Stimulated activated CD4-positive, alpha-beta T cell treated with anti-CD3 and anti-CD28 coated beads, Interleukin-1b, Interleukin-23, amount 100 ng/mL, for 1 hour (primary cell): ENCODE measurements around the gene GTF2H2C_2.
"Not testable (repeated sequence)": the region's sequence is repeated elsewhere in the genome, so short reads cannot be mapped to it uniquely, and the experiment has no call there.

ENCODE experiments used
- DNase-seq, 2 donors: peaks; one replicate each; pipeline ENCODE4 v3.0.0-alpha.2; 2020; ENCODE audit warnings: low read depth in 2 of 2

GTF2H2C_2 gene

DNA sequence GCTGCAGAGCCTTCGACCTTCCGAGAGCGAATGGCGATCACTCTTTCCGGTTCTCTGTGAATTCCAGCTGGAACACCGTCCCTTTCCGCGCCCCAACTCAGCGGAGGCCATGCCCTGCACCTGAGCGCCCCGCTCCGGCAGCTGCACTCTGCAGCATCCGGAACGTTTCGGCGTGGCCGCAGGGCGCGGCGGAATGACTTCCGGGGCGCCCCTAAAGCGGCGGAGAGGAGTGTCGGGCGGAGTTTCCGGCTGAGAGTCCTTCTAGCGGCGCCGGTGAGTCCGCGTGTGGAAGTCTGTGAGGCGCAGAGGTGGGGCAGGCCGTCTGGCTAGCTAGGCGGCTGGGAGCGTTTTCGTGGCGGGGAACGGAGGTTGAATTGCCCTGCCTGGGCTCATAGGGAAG lies at the start of gene GTF2H2C_2:
Gene GTF2H2C_2 (plus strand): TSS at position 252 of the 400 bp plus-strand sequence.
- DNase-seq: not testable (repeated sequence)

DNA sequence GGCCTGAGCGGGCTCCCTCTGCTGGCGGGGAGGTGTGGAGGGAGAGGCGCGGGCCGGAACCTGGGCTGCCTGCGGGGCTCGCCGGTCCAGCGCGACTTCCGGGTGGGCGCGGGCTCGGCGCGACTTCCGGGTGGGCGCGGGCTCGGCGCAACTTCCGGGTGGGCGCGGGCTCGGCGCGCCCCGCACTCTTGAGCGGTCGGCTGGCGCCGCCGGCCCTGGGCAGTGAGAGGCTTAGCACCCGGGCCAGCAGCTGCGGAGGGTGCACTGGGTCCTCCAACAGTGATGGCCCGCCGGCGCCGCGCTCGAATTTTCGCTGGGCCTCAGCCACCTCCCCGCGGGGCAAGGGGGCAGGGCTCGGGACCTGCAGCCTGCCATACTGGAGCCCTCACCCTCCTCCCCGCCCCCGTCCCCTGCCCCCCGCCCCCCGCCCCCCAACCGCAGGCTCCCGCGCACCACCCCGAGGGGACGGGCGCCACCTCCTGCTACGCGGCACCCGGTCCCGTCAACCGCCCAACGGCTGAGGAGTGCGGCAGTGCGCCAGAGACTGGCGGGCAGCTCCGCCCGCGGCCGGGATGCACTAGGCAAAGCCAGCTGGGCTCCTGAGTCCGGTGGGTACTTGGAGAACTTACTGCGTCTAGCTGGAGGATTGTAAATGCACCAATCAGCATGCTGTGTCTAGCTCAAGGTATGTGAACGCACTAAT lies 14.0 kb upstream of the GTF2H2C_2 start:
- DNase-seq: peak in 1 of 2 donors; percentile 39

DNA sequence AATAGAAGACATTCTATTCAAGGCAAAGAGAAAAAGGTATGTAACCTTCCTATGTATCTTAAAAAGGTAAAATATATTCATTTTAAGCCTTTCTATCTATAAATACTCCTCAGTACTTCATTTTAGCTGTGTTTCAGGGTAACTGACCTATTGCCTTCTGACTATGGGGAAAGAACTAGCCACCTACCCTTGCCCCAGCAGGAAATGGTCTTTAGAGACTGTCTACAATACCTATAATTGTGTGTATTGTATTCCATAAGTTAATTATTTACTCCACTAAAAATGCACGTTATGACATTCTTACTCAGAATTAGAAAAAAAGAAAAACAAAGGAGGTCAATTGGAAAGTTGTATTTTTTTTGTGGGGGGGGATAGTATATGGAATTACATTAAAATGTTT lies 6.2 kb downstream of the GTF2H2C_2 start:
- not testable (repeated sequence) for DNase-seq

DNA sequence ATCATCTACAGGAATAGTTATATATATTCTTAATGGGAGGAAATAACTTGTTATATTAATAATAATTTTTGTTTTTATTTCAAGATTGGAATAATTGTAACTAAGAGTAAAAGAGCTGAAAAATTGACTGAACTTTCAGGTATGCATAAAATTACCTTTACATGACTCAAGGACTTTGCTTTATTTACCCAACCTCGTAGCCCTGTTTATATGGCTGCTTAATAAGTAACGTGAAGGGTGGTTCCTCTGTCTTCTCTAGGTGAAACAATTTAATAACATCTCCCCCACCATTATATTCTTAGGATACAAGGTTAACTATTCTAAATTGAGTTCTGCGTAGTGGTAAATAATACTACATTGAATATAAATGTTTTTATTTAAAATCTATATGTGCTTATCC lies 8.0 kb downstream of the GTF2H2C_2 start:
- DNase-seq: not testable (repeated sequence)

DNA sequence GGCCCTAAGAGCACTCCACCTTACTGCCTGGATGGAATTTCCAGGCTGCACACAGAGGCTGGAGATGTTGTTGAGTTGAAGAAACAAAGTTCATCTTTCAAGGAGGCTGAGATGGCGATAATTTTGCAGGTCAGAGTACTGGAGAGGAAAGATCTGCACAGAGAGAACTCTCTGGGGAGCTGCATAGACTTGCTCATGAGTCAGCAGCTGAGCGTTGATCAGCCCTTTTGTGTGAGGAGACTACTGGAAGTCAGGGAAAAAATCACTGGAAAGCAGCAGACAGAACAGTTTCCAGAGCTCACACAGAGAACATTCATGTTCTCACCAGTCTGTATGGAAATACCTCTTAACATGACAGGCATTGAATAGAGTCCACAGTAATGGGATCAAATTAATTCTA lies 23.4 kb downstream of the GTF2H2C_2 start:
- not testable (repeated sequence) for DNase-seq

DNA sequence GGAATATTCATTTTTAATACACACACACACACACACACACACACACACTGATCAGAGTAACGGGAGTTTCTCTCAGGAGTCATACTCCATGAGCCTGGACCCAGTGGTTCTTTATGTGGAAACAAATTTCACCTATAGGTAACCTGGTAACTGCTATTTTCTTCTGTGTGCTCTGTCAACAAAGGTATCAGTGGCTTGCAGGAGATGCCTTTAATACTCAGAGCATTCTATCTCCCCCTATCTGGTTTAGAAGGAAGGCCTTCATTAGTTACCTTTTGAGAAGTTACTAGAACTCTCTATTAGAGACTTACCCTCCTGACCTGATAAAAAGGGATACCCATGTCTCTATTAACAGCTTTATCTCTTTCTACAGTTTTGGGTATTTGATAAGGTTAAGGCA lies 34.4 kb downstream of the GTF2H2C_2 start:
- DNase-seq: not testable (repeated sequence)

DNA sequence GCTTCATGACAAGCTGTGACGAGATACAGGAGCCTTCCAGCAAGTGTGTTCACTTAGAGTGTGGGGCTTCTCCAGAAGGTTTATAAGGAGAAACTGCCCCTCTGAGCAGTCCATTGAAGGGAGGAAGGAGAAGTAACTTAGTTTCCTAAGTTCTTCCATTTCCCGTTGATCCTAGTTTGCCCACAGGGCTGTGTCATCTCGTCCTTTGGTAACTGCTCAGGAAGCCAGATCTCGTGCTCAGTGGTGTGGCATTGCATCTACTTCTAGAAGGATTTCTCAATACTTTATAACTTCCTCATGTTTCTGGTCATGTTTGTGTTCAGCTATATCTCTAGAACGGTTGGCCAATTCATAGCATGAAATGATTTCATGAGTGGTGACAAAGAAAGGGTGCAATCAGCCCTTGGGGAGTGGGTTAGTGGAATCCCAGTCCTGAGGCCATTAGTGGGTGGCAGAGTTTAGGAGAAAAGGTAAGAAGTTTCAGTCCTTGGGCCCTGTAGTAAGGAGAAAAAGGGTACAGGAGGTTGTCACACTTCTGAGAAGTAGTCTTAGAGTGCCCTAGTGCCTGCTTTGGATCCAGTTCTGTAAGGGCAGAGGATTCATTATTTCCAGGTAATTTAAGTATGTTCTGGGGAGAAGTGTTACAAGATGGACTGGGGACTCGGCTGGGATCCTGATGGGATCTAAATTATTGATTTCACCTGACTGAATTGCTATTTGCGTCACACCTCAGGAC lies 36.2 kb downstream of the GTF2H2C_2 start:
- DNase-seq: not testable (repeated sequence)

DNA sequence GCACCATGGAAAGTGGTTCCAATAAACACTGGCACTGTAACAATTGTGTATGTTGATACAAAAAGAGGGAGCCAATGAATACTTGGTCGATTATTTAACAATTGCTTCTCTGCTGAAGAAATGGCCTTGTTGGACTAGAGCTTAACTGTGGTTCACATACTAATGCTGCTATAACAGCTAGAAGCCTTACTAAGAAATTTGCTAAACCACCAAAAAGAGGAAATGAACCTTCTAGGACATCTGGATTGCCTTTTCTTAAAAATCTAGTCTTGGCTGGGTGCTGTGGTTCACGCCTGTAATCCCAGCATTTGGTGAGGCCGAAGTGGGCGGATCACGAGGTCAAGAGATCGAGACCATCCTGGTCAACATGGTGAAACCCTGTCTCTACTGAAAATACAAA lies 41.9 kb downstream of the GTF2H2C_2 start:
- DNase-seq: not testable (repeated sequence)

DNA sequence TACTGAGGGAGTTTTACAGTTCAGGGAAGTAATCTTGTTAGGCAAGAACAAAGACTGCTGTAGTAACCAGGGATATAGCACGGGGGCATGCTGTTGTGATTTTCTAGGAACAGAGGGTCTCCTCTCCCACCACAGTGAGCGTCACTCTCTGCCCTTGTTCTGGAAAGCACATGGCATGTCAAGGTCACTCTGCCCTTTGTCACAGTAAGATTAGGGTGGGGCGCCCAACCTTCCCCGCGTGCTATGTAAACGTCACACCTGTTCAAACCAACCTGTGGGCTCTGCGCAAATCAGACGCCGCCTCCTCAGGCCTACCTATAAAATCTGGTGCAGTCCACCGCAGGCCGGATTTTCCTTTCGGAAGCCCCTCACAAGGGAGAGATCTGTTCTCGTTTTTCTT lies 44.0 kb downstream of the GTF2H2C_2 start:
- DNase-seq: not testable (repeated sequence)

DNA sequence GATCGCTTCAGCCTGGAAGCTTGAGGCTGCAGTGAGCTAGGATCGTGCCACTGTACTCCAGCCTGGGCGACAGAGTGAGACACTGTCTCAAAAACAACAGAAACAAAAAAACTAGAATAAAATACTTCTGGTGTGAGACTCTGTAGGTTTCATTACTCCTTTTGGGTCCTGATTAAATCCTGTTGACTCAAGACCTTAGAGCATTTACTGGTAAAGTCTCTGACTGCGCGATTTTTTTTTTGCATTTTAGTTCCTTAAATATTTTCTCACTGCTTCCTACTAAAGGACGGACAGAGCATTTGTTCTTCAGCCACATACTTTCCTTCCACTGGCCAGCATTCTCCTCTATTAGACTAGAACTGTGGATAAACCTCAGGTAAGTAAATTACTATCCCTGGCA lies 46.8 kb downstream of the GTF2H2C_2 start:
- not testable (repeated sequence) for DNase-seq

DNA sequence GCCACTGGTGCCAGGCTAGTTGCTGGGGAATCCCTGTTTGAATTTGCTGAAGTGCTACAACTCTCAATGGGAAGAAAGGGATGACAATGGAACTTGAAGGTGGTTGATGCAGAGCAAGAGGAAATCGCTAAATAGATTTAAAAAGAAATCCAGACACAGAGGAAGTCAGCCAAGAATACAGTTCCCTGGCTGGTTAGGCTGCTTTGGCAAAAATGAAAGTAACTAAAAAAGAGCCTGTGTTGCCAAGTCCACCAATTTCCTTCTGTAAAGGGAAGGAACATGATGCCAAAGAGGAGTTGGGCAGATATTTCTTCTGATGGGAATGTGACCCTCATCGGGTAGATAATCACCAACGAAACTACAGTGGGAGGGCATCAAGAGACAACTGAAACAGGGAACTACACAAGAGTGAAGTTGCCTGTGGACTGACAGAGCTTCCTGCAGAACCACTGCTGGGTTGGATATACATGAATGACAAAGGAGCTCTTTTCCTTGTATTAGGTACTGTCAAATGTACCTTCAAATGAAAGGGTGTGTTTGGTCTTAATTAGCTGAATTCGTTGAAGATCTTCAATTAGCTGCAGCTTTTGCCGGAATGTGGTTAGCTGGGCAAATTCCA lies 49.0 kb downstream of the GTF2H2C_2 start:
- DNase-seq: not testable (repeated sequence)

DNA sequence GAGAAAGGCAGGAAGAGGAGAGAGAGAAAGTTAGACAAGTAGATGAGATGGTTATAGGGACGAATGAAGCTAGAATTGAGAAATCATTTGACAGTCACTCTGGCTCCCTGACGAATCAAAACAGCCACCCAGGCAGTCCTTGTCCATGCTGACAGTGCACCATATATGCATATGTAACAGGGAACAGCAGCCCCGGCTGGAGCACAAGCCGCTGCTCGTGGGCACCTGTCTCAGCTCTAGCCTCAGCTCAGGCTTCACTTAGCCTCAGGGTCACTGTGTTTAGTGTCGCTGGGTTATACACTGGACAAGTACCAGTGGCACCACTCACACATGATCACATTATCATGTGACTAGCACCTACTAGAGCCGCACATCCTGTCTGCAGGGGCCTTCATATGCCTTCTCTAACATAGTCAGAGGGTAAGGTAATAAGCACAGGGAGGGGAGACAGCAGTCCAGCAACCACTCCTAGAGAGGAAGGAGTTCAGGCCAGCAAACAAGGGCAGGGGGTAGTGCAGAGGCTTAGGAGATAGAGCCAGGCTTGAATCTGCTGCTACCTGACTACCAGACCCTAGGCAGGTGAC lies 54.9 kb downstream of the GTF2H2C_2 start:
- not testable (repeated sequence) for DNase-seq
